HFFc6 (cell line): ENCODE data around the gene GORAB. TPM values are rescaled to one million over a fixed set of nuclear protein-coding genes. Genes with fewer than 3 reads are reported as not detected.

Source experiments
- DNase-seq: peaks from one replicate; pipeline ENCODE4 v3.0.0-alpha.2; 2018
- H3K27ac Mint-ChIP-seq: 2 replicates; pipeline ENCODE4 v1.8.0; 2020; ENCODE audit warnings: mild to moderate bottlenecking, mixed read lengths
- H3K27me3 Mint-ChIP-seq: 2 replicates; pipeline ENCODE4 v1.8.0; 2021; ENCODE audit warnings: mild to moderate bottlenecking, moderate library complexity, mixed read lengths; ENCODE audit not compliant: insufficient read depth
- H3K36me3 Mint-ChIP-seq: 2 replicates; pipeline ENCODE4 v1.8.0; 2021; ENCODE audit warnings: low read depth, mixed read lengths
- H3K4me1 Mint-ChIP-seq: 2 replicates; pipeline ENCODE4 v1.8.0; 2020; ENCODE audit warnings: low read depth, mixed read lengths
- H3K4me3 Mint-ChIP-seq: 2 replicates; pipeline ENCODE4 v1.8.0; 2020; ENCODE audit warnings: mild to moderate bottlenecking, moderate library complexity, mixed read lengths
- H3K9me3 Mint-ChIP-seq: 2 replicates; pipeline ENCODE4 v1.8.0; 2020; ENCODE audit warnings: mild to moderate bottlenecking, mixed read lengths
- CTCF ChIP-seq: fragments of 200-600 bp; sonication (generic); IDR thresholded peaks from 2 replicates; pipeline ENCODE4 v1.5.0; 2021; ENCODE audit warnings: antibody characterized with exemption, mild to moderate bottlenecking
- total RNA-seq, 6 experiments: library from RNA; stranded (reverse); fragmentation: NEBNext Ultra II Directional; extraction: Animal tissue kit (Norgen Biotek cat#: 25700); gene quantifications; 2 replicates in 1 of 6; 3 replicates in 5 of 6; pipeline ENCODE4 v1.2.3, GENCODE V29; 2021

GORAB gene
- total RNA-seq, 6 experiments from 2014 or later: 13.7 to 18.5 (median 16.3) TPM

- no peaks in the 10 kb centered on the region for H3K36me3 Mint-ChIP-seq
- no peak overlapping the region for H3K27ac Mint-ChIP-seq
- H3K9me3 Mint-ChIP-seq: no peaks in the 10 kb centered on the region
- no peak overlapping the region for H3K4me3 Mint-ChIP-seq
- no peak for DNase-seq
- H3K4me1 Mint-ChIP-seq: peaks cover 48% of the 10 kb centered on the region
- H3K27me3 Mint-ChIP-seq: no peaks in the 10 kb centered on the region
- TF ChIP-seq CTCF: no peak
Observed at GRCh38 chr1:170518185-170518834, 13.7 kb upstream of the GORAB start.

- DNase-seq: no peak
- no peak for TF ChIP-seq CTCF
- no peaks in the 10 kb centered on the region for H3K9me3 Mint-ChIP-seq
- no peak overlapping the region for H3K4me3 Mint-ChIP-seq
- H3K27ac Mint-ChIP-seq: no peak overlapping the region; the same call in 1 of the 2 replicates
- no peaks in the 10 kb centered on the region for H3K27me3 Mint-ChIP-seq
- H3K4me1 Mint-ChIP-seq: peaks cover 55% of the 10 kb centered on the region
- no peaks in the 10 kb centered on the region for H3K36me3 Mint-ChIP-seq
Observed at GRCh38 chr1:170518965-170519364, 13.0 kb upstream of the GORAB start.

GRCh38 chr1:170520601-170521000 is 11.4 kb upstream of the GORAB start:
- DNase-seq: peak; percentile 37
- peak overlapping the region; percentile 34 for H3K27ac Mint-ChIP-seq
- H3K36me3 Mint-ChIP-seq: no peaks in the 10 kb centered on the region
- H3K4me3 Mint-ChIP-seq: peak overlapping the region; percentile 5; the same call in 1 of the 2 replicates
- H3K9me3 Mint-ChIP-seq: no peaks in the 10 kb centered on the region
- TF ChIP-seq CTCF: no peak
- H3K27me3 Mint-ChIP-seq: no peaks in the 10 kb centered on the region
- H3K4me1 Mint-ChIP-seq: peaks cover 57% of the 10 kb centered on the region

GRCh38 chr1:170521818-170522217 is 10.1 kb upstream of the GORAB start:
- H3K4me3 Mint-ChIP-seq: no peak overlapping the region
- TF ChIP-seq CTCF: no peak
- H3K4me1 Mint-ChIP-seq: peaks cover 57% of the 10 kb centered on the region
- H3K27ac Mint-ChIP-seq: no peak overlapping the region
- H3K36me3 Mint-ChIP-seq: no peaks in the 10 kb centered on the region
- H3K27me3 Mint-ChIP-seq: no peaks in the 10 kb centered on the region
- H3K9me3 Mint-ChIP-seq: no peaks in the 10 kb centered on the region
- no peak for DNase-seq

- no peaks in the 10 kb centered on the region; the same call in 1 of the 2 replicates for H3K27me3 Mint-ChIP-seq
- no peaks in the 10 kb centered on the region for H3K9me3 Mint-ChIP-seq
- no peak overlapping the region for H3K27ac Mint-ChIP-seq
- peaks cover 14% of the 10 kb centered on the region for H3K36me3 Mint-ChIP-seq
- no peak overlapping the region for H3K4me3 Mint-ChIP-seq
- no peak for DNase-seq
- no peak for TF ChIP-seq CTCF
- peaks cover 20% of the 10 kb centered on the region for H3K4me1 Mint-ChIP-seq
Observed at GRCh38 chr1:170530972-170531757, 801 bp upstream of the GORAB start.
